GM23248 (cell line): Measurements from ENCODE around the gene MYO10.

Experiments
- EZH2 ChIP-seq: fragments of 200-600 bp; sonication (generic); IDR thresholded peaks from 2 replicates; pipeline ENCODE4 v1.6.1; 2018; ENCODE audit warnings: antibody characterized with exemption, mild to moderate bottlenecking; ENCODE audit not compliant: insufficient read depth, poor library complexity, severe bottlenecking
- EZH2phosphoT487 ChIP-seq: fragments of 200-600 bp; sonication (generic); IDR thresholded peaks from 2 replicates; pipeline ENCODE4 v1.6.1; 2018; ENCODE audit warnings: antibody characterized with exemption, moderate library complexity, mild to moderate bottlenecking, low read depth; ENCODE audit not compliant: insufficient read depth

DNA sequence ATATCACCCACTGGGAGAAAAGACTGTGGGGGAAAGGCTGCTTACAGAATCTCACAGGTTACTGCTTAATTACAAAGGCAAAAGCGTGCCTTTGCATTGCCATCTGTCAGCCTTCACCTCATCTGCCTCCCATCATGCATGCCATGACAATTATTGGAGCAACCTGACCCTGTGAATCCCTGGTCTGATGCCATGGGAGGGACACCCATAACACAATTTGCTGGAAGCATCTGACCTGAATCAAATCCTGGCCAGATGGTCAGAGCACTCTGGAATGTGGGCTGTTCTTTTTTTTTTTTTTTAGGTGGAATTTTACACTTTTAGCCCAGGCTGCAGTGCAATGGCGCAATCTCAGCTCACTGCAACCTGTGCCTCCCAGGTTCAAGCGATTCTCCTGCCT is 307.7 kb downstream of the MYO10 start:
- TF ChIP-seq EZH2 (no peak), EZH2phosphoT487 (no peak)
